Iris pigment epithelial cell (primary cell): ENCODE data around the gene OSBPL10.
"Not testable (repeated sequence)": the region's sequence is repeated elsewhere in the genome, so short reads cannot be mapped to it uniquely, and the experiment has no call there.

ENCODE experiments used
- DNase-seq: peaks from one replicate; pipeline ENCODE4 v3.0.0-alpha.2; 2011; ENCODE audit warnings: low read depth

OSBPL10 gene

GRCh38 chr3:31981206-31982181 lies at the start of gene OSBPL10, which contains the start of gene ZNF860:
TSS of gene OSBPL10 (minus strand) at chr3:31981262. CDS start at chr3:31981179, 83 bp downstream.
TSS of gene ZNF860 (plus strand) at chr3:31981750. CDS start at chr3:31989080, 7,330 bp downstream.
- DNase-seq = peak; percentile 94

- no peak for DNase-seq
These were observed 45.5 kb upstream of the OSBPL10 start for GRCh38 chr3:32026593-32026992.

- no peak for DNase-seq
These were observed 41.9 kb upstream of the OSBPL10 start for GRCh38 chr3:32022947-32023346.

DNA sequence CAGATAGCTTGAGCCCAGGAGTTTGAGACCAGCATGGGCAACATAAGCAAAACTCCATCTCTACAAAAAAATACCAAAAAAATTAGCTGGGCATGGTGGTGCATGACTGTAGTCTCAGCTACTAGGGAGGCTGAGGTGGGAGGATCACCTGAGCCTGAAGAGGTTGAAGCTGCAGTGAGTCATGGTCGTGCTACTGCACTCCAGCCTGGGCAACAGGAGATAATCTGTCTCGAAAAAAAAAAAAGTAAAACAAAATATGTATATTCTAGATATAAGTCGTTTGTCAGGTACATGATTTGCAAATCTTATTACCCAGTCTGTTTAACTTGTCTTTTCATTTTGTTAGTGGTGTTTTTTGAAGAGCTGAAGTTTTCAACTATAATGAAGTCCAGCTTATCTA lies 40.7 kb upstream of the OSBPL10 start:
- DNase-seq = no peak

- no peak for DNase-seq
These were observed 40.1 kb upstream of the OSBPL10 start for GRCh38 chr3:32021155-32021554.

DNA sequence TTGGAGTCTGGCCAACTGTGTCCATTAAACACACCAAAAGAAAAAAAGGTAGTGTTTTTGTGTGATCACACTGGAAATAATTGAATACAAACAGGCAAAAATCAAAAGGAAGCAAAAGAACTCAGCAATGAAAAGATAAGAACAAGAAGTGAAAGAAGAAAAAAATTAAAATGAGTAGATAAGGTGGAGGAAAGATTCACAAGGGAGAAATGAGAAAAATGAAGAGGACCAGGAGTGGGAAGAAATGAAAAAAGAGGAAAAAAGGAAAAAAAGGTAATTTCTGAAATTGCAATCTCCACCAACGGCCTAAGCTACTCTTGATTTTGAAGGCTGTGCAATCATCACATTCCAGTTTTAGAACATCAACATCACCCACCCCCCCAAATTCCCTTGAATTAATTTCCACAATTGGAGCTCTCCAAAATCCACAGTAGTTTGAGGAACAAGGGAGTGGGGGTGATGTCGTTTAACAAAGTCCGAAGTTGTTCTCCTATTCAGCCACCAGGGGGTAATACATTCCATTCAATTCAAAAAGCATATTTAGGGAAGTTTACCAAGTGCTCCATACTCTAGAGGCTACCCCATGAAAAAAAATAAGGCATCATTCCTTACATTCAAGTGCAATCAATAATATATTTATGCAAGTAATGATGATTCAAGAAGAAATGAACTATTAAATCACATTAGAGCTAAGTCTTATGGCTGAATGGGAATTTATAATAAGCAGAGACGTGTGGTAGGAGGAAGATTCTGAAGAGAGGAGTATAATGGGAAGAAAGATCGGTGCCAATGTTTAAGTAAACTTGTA lies 37.9 kb upstream of the OSBPL10 start:
- peak; percentile 57 for DNase-seq

DNA sequence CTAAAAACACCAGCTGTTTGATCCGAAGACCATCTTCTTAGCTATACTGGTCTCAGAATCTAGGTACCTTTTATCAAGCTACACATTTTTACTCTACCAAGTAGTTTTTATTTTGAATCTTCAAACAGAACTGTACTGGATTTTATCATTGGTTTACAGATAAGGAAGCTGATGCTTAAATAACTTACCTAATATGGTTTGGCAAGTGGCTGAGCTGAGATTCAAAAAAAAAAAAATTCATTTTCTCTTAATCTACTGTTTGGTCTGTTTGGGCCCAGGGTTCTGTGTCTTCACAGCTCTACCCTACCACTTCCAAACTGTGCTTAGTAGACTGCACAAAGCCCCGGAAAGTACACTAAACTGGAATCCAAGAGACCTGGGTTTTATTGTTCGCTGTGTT lies 36.2 kb upstream of the OSBPL10 start:
- no peak for DNase-seq

DNA sequence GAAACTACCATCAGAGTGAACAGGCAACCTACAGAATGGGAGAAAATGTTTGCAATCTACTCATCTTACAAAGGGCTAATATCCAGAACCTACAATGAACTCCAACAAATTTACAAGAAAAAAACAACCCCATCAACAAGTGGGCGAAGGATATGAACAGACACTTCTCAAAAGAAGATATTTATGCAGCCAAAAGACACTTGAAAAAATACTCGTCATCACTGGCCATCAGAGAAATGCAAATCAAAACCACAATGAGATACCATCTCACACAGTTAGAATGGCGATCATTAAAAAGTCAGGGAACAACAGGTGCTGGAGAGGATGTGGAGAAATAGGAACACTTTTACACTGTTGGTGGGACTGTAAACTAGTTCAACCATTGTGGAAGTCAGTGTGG lies 34.6 kb upstream of the OSBPL10 start:
- DNase-seq = not testable (repeated sequence)

GRCh38 chr3:32010699-32011098 lies 29.6 kb upstream of the OSBPL10 start:
- DNase-seq = not testable (repeated sequence)

GRCh38 chr3:32009957-32010356 lies 28.9 kb upstream of the OSBPL10 start:
- no peak for DNase-seq

DNA sequence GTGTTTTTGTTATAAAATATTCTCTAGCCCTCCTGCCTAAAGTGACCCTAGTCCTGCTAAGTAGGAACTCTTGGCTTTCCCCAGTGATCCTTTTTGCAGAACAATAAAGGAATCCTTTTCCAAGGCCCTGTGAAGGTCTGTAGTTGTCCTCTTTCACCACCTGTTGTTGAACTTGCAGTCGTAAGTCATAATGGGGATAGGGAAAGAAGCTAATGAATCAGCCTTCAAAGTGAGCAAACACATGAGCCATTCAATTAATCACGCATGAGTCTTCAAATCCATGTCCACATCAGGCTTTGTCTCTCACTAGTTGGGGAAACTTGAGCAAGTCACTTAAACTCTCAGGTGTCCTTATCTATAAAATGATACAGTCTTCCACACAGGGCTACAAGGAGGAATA lies 28.0 kb upstream of the OSBPL10 start:
- peak; percentile 17 for DNase-seq

DNA sequence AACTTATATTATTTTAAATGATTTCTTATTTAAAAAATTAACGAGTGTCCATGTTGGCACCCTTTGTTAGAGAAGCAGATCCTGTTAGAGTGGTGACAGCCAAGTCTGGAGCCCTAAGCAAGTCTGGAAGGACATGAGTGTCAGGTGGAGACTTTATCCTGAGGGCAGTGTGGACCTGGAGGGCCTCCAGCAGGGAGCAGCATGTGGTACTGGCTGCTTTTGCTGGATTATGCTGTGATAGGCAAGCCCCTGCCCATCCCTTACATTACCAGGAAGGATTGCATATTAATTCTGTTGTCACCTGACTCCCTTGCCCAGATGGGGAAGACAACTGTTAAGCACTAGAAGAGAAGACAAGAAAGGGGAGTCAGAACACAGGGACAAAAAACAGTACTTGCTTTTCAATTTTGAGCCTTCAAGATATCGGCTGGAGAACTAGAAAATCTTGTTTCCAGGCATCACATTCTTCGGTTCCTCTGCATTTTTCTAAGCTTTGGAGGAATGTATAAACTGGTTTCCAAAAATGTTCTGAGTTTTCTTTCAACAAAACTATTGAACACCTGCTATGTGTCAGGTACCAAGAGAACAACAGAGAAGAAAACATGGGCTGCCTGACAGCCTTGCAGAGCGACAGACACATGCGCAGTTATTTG lies 23.2 kb upstream of the OSBPL10 start:
- no peak for DNase-seq

DNA sequence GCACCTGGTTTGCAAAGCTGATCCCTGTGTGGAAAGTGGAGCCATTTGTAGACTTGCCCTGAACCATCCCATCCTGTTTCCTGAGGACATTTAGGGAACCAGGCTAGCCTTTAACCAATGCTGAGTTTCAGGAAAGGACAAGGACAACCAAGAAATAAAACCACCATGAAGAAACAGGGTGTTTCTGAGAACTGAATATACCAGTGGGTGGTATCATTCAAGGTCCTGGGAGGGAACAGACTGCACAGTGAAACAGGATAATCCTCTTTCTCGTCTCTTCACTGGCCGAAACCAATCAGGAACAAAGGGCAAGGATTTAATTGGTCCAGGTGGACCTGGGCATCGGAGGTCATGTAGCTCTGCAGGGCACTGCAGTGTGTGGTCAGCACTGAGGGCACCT lies 22.3 kb upstream of the OSBPL10 start:
- no peak for DNase-seq

- DNase-seq = no peak
These were observed 21.7 kb upstream of the OSBPL10 start for GRCh38 chr3:32002561-32003368.

GRCh38 chr3:32000877-32001276 lies 19.8 kb upstream of the OSBPL10 start:
- DNase-seq = no peak

- no peak for DNase-seq
These were observed 18.9 kb upstream of the OSBPL10 start for GRCh38 chr3:31999907-32000439.

DNA sequence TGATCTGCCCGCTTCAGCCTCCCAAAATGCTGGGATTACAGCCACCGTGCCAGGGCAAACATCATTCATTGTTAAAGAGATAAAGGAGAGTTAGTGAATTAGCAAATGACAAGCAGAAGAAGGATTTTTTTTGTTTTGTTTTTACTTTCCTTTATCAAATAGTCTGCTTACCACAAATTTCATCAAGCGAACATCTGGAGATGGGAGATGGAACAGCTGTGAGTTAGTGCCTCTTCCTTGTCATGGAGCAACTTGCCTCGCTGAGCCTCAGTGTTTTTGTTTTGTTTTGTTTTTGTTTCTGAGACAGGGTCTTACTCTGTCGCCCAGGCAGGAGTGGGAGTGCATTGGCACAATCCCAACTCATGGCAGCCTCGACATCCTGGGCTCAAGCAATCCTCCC lies 16.4 kb upstream of the OSBPL10 start:
- no peak for DNase-seq

DNA sequence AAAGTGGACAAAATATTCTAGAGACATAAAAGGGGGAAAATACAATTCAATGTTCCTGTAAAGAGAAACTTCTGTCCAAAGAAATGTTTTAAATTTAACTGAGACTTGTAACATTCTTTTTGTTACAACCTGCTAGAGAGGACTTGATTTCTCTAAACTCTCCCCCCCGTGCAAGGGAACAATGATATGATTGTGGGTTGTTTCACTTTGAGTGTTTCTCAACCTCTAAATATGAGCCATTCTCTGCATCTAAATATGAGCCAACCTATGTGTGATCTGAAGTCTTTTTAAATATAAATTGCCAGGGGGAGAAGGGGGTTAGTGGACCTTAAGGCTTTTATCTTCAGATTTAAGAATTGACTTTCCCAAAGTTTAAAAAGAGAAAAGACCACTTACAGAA lies 15.1 kb upstream of the OSBPL10 start:
- no peak for DNase-seq

- not testable (repeated sequence) for DNase-seq
These were observed 14.0 kb upstream of the OSBPL10 start for GRCh38 chr3:31995026-31995425.

GRCh38 chr3:31993843-31994242 lies 12.8 kb upstream of the OSBPL10 start:
- no peak for DNase-seq

- not testable (repeated sequence) for DNase-seq
These were observed 11.9 kb upstream of the OSBPL10 start for GRCh38 chr3:31992995-31993394.
